Breast epithelium (tissue), 3 donors: ENCODE measurements around the gene MYL4.
"Not testable (repeated sequence)": the region's sequence is repeated elsewhere in the genome, so short reads cannot be mapped to it uniquely, and the experiment has no call there.

Experiments used
- POLR2A ChIP-seq: fragments of 450-650 bp; IDR thresholded peaks from one replicate; pipeline ENCODE4 v1.6.1; 2016; ENCODE audit warnings: antibody characterized with exemption, mild to moderate bottlenecking, moderate library complexity
- POLR2AphosphoS5 ChIP-seq, 3 donors: sonication (generic); formaldehyde crosslinking; IDR thresholded peaks; one replicate each; pipeline ENCODE4 v1.6.1; 2017; ENCODE audit warnings: antibody characterized with exemption in 3 of 3
- TF ChIP-seq, protein P1 (sequence below), 3 donors: fragments of 450-650 bp; IDR thresholded peaks; one replicate each; pipeline ENCODE4 v1.5.1; 2016 to 2017; ENCODE audit warnings: antibody characterized with exemption in 3 of 3, mild to moderate bottlenecking in 3 of 3, moderate library complexity in 3 of 3

GRCh38 chr17:47168896-47169295, 40.3 kb upstream of the MYL4 start:
- TF ChIP-seq, protein P1, sequence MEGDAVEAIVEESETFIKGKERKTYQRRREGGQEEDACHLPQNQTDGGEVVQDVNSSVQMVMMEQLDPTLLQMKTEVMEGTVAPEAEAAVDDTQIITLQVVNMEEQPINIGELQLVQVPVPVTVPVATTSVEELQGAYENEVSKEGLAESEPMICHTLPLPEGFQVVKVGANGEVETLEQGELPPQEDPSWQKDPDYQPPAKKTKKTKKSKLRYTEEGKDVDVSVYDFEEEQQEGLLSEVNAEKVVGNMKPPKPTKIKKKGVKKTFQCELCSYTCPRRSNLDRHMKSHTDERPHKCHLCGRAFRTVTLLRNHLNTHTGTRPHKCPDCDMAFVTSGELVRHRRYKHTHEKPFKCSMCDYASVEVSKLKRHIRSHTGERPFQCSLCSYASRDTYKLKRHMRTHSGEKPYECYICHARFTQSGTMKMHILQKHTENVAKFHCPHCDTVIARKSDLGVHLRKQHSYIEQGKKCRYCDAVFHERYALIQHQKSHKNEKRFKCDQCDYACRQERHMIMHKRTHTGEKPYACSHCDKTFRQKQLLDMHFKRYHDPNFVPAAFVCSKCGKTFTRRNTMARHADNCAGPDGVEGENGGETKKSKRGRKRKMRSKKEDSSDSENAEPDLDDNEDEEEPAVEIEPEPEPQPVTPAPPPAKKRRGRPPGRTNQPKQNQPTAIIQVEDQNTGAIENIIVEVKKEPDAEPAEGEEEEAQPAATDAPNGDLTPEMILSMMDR (IDR thresholded peaks at IDR 0.05) = not testable (repeated sequence)
- TF ChIP-seq POLR2A; POLR2AphosphoS5 (IDR thresholded peaks at IDR 0.05): not testable (repeated sequence)
